ENCODE measurements around the gene RTCB. TPM values are rescaled to one million over a fixed set of nuclear protein-coding genes. Genes with fewer than 3 reads are reported as not detected.

RTCB gene
- polyA plus RNA-seq, 1 of the 3 experiments (the other 2 are of a cell fraction), result 89.6 TPM

GRCh38 chr22:32348031-32348611 lies 63.9 kb downstream of the RTCB start:
- no peak overlapping the region for H3K4me3 ChIP-seq (ENCODE audit: low read depth in 2 of 2, low read length in 1 of 2)
- H3K27me3 ChIP-seq (ENCODE audit: insufficient read depth), result no peaks in the 10 kb centered on the region
- no peak overlapping the region for H3K4me2 ChIP-seq
- TF ChIP-seq REST (IDR thresholded peaks at IDR 0.05; ENCODE audit: low read depth, low read length) (no peak), RCOR1 (IDR thresholded peaks at IDR 0.05; ENCODE audit: low read length) (no peak), USF2 (IDR thresholded peaks at IDR 0.05; ENCODE audit: borderline replicate concordance, low read depth, low read length) (no peak), NRF1 (IDR thresholded peaks at IDR 0.05; ENCODE audit: low read depth, low read length) (no peak), FOSL2 (IDR thresholded peaks at IDR 0.05; ENCODE audit: borderline replicate concordance, low read depth) (no peak), TEAD4 (IDR thresholded peaks at IDR 0.05; ENCODE audit: borderline replicate concordance, insufficient read depth) (no peak), FOXJ3 (CRISPR knock-in tag; IDR thresholded peaks at IDR 0.05) (no peak)
- 69% methylated on average over 5 of the region's 6 CpGs for WGBS (ENCODE audit: low lambda C conversion rate)
- H4K20me1 ChIP-seq (ENCODE audit: insufficient read depth), result no peaks in the 10 kb centered on the region
- ChIA-PET POLR2A (interaction anchor here (1.1 kb wide), 1 partner anchor 11 kb away, joined by 3 read pairs; no protein-coding TSS in a partner anchor), CTCF (interaction anchor here (0.7 to 1.5 kb wide), 3 partner anchors 20 to 146 kb away, joined by 3 to 4 read pairs (median 3); no protein-coding TSS in a partner anchor)
- no peaks in the 10 kb centered on the region for H3K4me1 ChIP-seq (ENCODE audit: control insufficient read depth in 1 of 2, insufficient read depth in 2 of 2, low read depth in 1 of 2, low read length in 1 of 2)
- H2AFZ ChIP-seq (ENCODE audit: low read depth), result no peak overlapping the region
- no peaks in the 10 kb centered on the region for H3K9me3 ChIP-seq
- no peaks in the 10 kb centered on the region for H3K79me2 ChIP-seq (ENCODE audit: insufficient read depth)
- no peak for DNase-seq
- H3K27ac ChIP-seq (ENCODE audit: low read depth in 2 of 2, low read length in 1 of 2), result no peak overlapping the region
- H3K36me3 ChIP-seq (replicated peaks in 1 of 2; ENCODE audit: control insufficient read depth in 1 of 2, insufficient read depth in 2 of 2, low read length in 1 of 2), result no peaks in the 10 kb centered on the region
- H3K9me2 ChIP-seq, result no peaks in the 10 kb centered on the region
- H3K9ac ChIP-seq, result no peak overlapping the region
- no peaks in the 10 kb centered on the region for H3F3A ChIP-seq (replicated peaks; ENCODE audit: insufficient read depth)

GRCh38 chr22:32343941-32344340 lies 68.1 kb downstream of the RTCB start:
- Histone ChIP-seq H3K79me2 (ENCODE audit: insufficient read depth) (no peaks in the 10 kb centered on the region), H3K27me3 (ENCODE audit: insufficient read depth) (no peaks in the 10 kb centered on the region), H3K27ac (ENCODE audit: low read depth in 2 of 2, low read length in 1 of 2) (no peak overlapping the region), H3F3A (replicated peaks; ENCODE audit: insufficient read depth) (no peaks in the 10 kb centered on the region), H3K9ac (no peak overlapping the region), H3K4me3 (ENCODE audit: low read depth in 2 of 2, low read length in 1 of 2) (no peak overlapping the region), H3K4me2 (no peak overlapping the region), H3K36me3 (replicated peaks in 1 of 2; ENCODE audit: control insufficient read depth in 1 of 2, insufficient read depth in 2 of 2, low read length in 1 of 2) (no peaks in the 10 kb centered on the region), H3K4me1 (ENCODE audit: control insufficient read depth in 1 of 2, insufficient read depth in 2 of 2, low read depth in 1 of 2, low read length in 1 of 2) (no peaks in the 10 kb centered on the region), H3K9me2 (no peaks in the 10 kb centered on the region), H4K20me1 (ENCODE audit: insufficient read depth) (no peaks in the 10 kb centered on the region), H2AFZ (ENCODE audit: low read depth) (no peak overlapping the region), H3K9me3 (no peaks in the 10 kb centered on the region)
- no peak for DNase-seq
- ChIA-PET CTCF (interaction anchor here (1.3 to 2.6 kb wide), 3 partner anchors 78 to 373 kb away, joined by 3 to 10 read pairs (median 5); no protein-coding TSS in a partner anchor), POLR2A (no interaction called here)
- WGBS (ENCODE audit: low lambda C conversion rate), result 50% methylated on average over 5 of the region's 5 CpGs
- no peak for TF ChIP-seq RFX5 (IDR thresholded peaks at IDR 0.05; ENCODE audit: low read length)
- no peak for TF ChIP-seq REST (IDR thresholded peaks at IDR 0.05; ENCODE audit: low read depth, low read length)
- TF ChIP-seq EZH2phosphoT487 (IDR thresholded peaks at IDR 0.05; ENCODE audit: borderline replicate concordance, low read depth), result no peak
- TF ChIP-seq CHD2 (IDR thresholded peaks at IDR 0.05; ENCODE audit: low read length, partially characterized antibody), result no peak
- TF ChIP-seq GABPA (IDR thresholded peaks at IDR 0.05; ENCODE audit: low read depth), result no peak
- no peak for TF ChIP-seq NFIC (IDR thresholded peaks at IDR 0.05; ENCODE audit: borderline replicate concordance)
- TF ChIP-seq IRF3 (IDR thresholded peaks at IDR 0.05; ENCODE audit: low read depth, low read length), result no peak
- no peak for TF ChIP-seq TCF12 (IDR thresholded peaks at IDR 0.05)
- TF ChIP-seq EP300 (IDR thresholded peaks at IDR 0.05; ENCODE audit: borderline replicate concordance in 1 of 2, low read depth in 1 of 2, low read length in 1 of 2), result no peak
- TF ChIP-seq RCOR1 (IDR thresholded peaks at IDR 0.05; ENCODE audit: low read length), result no peak
- no peak for TF ChIP-seq POLR2AphosphoS5 (IDR thresholded peaks at IDR 0.05; ENCODE audit: low read depth, low read length)
- TF ChIP-seq MEF2A (IDR thresholded peaks at IDR 0.05; ENCODE audit: borderline replicate concordance, low read depth), result no peak
